DLD1 (cell line): ENCODE results near the gene HRK.

Experiments used
- in situ Hi-C: cut with HindIII; loops from 2 replicates; pipeline ENCODE4 v1.10.0; 2017; ENCODE audit warnings: low sequenced_read_pairs

HRK gene

GRCh38 chr12:116874324-116874995 lies 6.8 kb downstream of the HRK start:
- in situ Hi-C loops, result no loop called here

GRCh38 chr12:116870306-116870705 lies 10.9 kb downstream of the HRK start:
- in situ Hi-C loops, result no loop called here

DNA sequence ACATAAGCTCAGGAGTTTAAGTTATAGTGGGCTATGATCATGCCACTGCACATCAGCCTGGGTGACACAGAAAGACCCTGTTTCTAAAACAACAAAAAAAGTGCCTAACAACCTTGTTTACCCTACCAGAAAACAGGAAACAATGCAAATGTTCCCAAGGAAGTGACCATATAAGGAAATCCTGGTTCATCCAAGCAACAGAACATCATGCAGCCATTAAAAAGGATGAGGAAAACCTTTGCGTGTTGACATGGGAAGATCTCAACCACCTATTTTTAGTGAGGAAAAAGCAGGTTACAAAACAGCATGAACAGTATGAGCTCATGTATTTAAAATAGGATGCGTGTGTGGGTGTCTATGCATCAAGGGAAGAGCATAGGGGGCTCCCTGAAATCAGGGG lies 13.7 kb downstream of the HRK start:
- in situ Hi-C loops, result no loop called here

DNA sequence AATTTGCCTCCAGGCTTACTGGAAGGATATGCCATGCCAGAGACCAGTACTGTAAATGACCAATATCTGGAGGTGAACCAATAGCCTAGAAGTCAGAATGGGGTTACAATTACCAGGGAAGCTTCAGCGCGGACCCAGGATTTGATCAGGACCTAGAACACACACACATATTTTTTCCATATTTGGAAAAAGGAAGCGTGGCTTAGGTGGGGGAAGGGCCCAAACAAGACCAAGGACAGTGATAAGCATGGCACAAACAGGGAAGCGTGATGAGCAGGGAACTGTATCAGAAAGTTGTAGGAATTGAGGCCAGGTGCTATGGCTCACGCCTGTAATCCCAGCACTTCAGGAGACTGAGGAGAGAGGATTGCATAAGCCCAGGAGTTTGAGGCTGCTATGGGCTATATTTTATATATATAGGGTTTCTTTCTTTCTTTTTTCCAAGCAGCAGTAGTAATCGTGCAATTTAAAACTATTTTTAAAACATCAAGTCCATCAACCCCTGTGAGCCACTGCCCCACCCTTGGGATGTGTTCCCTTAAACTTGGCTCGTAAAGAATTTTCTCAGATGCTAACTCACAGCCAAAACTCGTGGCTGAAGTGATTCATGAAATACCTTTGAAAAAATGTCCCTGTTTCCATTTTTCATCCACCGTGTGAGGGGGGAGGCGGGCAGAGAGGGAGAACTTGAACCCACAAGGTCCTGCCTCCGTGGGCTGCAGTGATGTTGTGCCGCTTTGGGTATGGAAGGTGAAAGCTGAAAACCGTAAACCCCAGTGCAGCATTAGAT lies 16.7 kb downstream of the HRK start:
- in situ Hi-C loops, result no loop called here

GRCh38 chr12:116863275-116863767 lies 17.9 kb downstream of the HRK start:
- in situ Hi-C loops, result no loop called here

DNA sequence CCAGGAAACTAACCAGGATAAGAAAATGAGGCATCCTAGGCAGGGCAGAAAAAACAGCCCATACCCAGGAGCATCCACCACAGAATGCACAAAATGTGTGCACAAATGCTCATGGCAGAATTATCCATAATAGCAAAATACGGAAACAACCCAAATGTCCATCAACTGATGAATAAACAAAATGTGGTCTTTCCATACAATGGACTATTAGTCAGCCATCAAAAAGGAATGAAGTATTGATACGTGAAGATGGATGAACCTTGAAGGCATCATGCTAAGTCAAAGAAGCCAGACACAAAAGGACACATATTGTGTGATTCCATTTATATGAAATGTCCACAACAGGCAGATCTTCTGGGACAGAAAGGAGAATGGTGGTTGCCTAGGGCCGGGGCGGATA lies 19.1 kb downstream of the HRK start:
- in situ Hi-C loops, result no loop called here

DNA sequence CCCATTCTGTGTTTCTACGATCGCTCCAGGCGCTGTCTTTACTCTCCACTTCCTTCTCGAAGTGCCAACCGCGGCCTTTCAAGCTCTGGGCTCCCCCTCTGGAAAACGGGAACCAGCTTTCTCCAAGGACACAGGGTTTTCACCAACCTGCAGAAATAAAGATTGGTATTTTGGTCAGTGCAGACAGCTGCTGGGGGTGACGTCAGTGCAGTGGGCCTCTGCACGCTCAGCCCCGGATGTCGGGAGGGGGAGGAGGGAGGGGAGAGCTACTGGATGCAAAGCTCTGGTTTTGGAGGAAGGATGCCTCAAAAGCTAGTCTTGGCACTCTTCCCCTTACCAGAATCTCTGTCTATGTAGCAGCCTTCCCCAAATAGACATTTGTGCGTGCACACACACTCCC lies 19.9 kb downstream of the HRK start:
- in situ Hi-C loops, result no loop called here

- in situ Hi-C loops, result no loop called here
These were observed 21.0 kb downstream of the HRK start for GRCh38 chr12:116860263-116860662.

DNA sequence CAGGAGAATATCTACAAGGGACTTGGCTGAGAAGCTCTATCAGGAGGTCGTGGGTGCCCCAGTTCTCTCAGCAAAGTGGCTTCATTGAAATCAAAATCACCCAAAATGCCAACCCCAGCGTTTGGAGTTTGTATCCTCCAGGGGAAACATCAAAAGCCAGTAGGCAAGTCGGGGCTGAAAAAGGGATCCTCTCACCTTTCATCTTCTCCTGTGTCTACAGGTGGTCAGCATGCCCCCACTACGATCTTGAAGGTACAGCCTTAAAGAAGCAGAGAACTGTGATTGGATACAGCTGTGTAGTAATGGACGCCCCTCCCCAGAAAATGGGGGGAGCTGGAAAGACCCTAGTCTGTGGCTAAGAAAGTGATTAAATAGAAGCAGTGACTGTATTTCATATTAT lies 22.2 kb downstream of the HRK start:
- in situ Hi-C loops, result no loop called here

DNA sequence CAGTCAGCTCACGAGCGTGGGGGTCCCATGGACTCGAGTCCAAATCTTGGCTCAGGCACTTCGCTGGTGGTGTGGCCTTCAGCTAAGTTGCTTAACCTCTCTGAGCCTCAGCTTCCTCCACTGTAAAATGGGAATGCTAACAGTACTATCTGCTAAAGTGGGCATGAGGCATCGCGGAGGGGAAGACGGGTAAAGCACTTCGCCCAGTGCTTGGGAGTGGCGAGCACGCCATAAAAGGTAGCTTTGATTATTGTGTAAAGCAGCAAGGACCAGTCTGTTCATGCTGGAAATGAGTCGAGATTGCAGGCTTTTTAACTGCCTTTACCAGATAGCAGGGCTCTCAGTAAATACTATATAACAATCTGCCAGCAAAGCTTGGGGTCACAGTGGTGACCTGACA lies 24.5 kb downstream of the HRK start:
- in situ Hi-C loops, result no loop called here

DNA sequence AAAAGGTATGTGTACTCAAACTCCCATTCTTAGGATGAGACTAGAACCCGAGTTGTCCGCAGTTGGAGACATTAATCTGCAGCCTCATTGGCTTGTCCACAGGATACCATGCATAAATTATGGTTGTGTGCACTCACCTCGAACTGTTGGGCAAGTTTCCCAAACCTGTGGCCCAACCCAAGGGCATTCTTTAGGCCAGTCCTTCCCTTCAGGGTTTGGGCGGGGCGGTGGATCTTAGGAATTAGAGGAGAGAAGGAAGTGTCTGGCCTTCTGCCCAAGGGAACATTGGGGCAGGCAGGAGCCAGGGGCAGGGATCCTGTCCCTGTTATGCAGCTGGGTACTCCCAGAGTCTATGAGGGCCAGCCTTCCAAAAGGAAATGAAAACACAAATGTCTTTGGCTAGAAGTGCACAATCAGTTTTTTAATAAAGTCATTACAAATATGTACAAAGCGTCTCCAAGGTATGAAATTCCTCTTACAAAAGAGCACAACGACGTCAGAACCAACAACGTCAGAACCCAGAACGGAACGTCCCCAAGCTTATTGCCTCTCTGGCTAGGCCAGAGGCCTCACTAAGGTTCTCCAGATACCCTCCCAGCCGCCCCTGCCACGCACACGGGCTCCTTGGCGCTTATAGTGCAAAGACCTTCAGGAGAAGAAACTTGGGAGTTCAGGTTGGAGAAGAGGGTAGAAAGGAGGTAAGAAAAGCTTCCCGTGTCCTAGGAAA lies 25.3 kb downstream of the HRK start:
- in situ Hi-C loops, result no loop called here

GRCh38 chr12:116853507-116853906 lies 27.7 kb downstream of the HRK start:
- in situ Hi-C loops, result no loop called here

- in situ Hi-C loops, result no loop called here
These were observed 28.9 kb downstream of the HRK start for GRCh38 chr12:116852303-116852702.

GRCh38 chr12:116849216-116849615 lies 32.0 kb downstream of the HRK start:
- in situ Hi-C loops, result no loop called here

DNA sequence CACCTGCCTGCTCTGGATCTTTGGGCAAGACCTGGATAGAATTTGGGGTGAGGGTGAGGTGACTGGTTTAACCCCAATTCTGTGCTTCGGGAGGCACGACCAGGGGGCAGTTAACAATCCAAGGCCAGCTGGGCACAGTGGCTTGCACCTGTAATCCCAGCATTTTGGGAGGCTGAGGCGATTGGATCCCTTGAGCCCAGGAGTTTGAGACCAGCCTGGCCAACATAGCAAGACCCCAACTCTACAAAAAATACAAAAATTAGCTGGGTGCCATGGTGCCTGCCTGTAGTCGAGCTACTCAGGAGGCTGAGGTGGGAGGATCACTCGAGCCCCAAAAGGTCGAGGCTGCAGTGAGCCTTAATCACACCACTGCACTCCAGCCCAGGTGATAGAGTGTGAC lies 38.2 kb downstream of the HRK start:
- in situ Hi-C loops, result no loop called here

DNA sequence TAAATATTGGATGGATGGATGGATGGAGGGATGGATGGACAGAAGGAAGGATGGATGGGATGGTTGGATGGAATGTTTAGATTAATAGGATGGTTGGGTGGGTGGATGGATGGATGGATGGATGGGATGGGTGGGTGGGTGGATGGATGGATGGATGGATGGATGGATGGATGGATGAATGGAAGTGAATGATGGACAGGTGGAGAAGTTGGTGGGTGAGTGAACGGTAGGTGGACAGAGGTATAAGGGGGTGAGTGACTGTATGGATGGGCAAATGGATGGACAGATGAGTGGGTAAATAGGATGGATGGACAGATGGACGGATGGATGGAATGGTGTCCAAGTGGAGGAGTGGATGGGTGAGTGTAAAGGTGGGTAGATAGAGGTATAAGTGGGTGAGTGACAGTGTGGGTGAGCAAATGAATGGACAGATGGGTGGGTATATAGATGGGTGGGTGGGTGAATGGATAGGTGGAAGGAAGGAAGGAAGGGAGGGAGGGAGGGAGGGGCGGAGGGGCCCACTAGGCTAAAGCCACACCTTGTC lies 41.9 kb downstream of the HRK start:
- in situ Hi-C loops, result no loop called here

GRCh38 chr12:116838365-116838764 lies 42.9 kb downstream of the HRK start:
- in situ Hi-C loops, result no loop called here

DNA sequence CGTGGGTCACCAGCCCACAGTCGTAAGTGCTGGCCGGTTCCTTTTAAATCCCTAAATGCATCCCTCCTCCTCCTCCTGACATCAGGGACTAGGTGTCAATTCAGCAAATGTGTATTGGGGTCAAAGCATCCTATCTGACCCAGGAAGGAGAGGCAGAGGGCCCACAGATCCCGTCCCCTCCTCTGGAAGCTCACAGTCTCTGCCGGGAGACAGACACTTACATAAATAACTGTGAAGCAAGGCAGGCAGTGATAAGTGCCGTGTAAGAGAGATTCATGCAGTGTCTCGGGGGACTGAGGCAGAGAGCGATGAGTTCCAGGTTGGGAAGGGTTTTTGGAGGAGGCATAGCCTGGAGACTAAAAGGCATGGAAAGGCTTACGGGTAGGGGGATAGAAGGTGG lies 44.1 kb downstream of the HRK start:
- in situ Hi-C loops, result no loop called here

GRCh38 chr12:116835484-116835883 lies 45.8 kb downstream of the HRK start:
- in situ Hi-C loops, result no loop called here

- in situ Hi-C loops, result no loop called here
These were observed 47.8 kb downstream of the HRK start for GRCh38 chr12:116833474-116833873.

GRCh38 chr12:116832353-116832752 lies 48.9 kb downstream of the HRK start:
- in situ Hi-C loops, result no loop called here
